ENCODE measurements around the gene GTF2F2. TPM values are rescaled to one million over a fixed set of nuclear protein-coding genes. Genes with fewer than 3 reads are reported as not detected.

The GTF2F2 gene
- total and polyA plus RNA-seq, 9 donors, result 12.4 to 19.2 (median 14.6) TPM

GRCh38 chr13:45208132-45208531 is 87.8 kb downstream of the GTF2F2 start:
- TF ChIP-seq EP300 (IDR thresholded peaks at IDR 0.05) (no peak), POLR2A (IDR thresholded peaks at IDR 0.05) (no peak)
- TF ChIP-seq, protein P1, sequence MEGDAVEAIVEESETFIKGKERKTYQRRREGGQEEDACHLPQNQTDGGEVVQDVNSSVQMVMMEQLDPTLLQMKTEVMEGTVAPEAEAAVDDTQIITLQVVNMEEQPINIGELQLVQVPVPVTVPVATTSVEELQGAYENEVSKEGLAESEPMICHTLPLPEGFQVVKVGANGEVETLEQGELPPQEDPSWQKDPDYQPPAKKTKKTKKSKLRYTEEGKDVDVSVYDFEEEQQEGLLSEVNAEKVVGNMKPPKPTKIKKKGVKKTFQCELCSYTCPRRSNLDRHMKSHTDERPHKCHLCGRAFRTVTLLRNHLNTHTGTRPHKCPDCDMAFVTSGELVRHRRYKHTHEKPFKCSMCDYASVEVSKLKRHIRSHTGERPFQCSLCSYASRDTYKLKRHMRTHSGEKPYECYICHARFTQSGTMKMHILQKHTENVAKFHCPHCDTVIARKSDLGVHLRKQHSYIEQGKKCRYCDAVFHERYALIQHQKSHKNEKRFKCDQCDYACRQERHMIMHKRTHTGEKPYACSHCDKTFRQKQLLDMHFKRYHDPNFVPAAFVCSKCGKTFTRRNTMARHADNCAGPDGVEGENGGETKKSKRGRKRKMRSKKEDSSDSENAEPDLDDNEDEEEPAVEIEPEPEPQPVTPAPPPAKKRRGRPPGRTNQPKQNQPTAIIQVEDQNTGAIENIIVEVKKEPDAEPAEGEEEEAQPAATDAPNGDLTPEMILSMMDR (IDR thresholded peaks at IDR 0.05), result no peak
- Histone ChIP-seq H3K9me3 (no peaks in the 10 kb centered on the region), H3K36me3 (no peaks in the 10 kb centered on the region), H3K27me3 (no peaks in the 10 kb centered on the region), H3K4me3 (no peak overlapping the region), H3K4me1 (ENCODE audit: insufficient read depth) (peaks cover 3% of the 10 kb centered on the region), H3K27ac (no peak overlapping the region)
- no peak for DNase-seq
- intact Hi-C loops (cut with DNase I), result no loop called here
- 72 to 98% (median 73%) methylated on average over 2 of the region's 2 CpGs for WGBS, 3 donors

GRCh38 chr13:45209229-45209628 is 88.9 kb downstream of the GTF2F2 start:
- no peak for DNase-seq
- no peak for TF ChIP-seq EP300 (IDR thresholded peaks at IDR 0.05)
- TF ChIP-seq, protein P1 (IDR thresholded peaks at IDR 0.05), result no peak
- no peak for TF ChIP-seq POLR2A (IDR thresholded peaks at IDR 0.05)
- no peaks in the 10 kb centered on the region for H3K9me3 ChIP-seq
- no peak overlapping the region for H3K4me3 ChIP-seq
- H3K27me3 ChIP-seq, result no peaks in the 10 kb centered on the region
- peaks cover 3% of the 10 kb centered on the region for H3K4me1 ChIP-seq (ENCODE audit: insufficient read depth)
- intact Hi-C loops (cut with DNase I), result no loop called here
- no peak overlapping the region for H3K27ac ChIP-seq
- H3K36me3 ChIP-seq, result no peaks in the 10 kb centered on the region

DNA sequence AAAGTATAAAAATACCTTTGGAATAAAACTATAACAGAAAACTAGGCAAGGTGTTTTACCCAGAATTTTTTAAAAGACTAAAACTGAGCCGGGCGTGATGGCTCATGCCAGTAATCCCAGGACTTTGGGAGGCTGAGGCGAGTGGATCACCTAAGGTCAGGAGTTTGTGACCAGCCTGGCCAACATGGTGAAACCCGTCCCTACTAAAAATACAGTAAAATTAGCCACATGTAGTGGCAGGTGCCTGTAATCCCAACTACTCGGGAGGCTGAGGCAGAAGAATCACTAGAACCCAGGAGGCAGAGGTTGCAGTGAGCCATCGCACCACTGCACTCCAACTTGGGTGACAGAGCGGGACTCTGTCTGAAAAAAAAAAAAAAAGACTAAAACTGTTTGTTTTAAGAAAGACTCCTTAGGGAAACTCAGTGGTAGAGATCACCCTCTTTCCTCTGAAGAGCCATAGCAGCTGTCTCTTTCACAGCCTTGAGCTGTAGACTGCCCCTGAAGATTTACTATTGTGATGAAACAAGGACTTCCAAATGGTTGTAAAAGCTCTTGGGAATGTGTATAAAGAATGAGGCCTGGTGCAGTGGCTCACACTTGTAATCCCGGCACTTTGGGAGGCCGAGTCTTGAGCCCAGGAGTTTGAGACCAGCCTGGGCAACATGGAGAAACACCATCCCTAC is 95.2 kb downstream of the GTF2F2 start:
- Histone ChIP-seq H3K4me3 (no peak overlapping the region), H3K4me1 (ENCODE audit: insufficient read depth) (no peaks in the 10 kb centered on the region), H3K36me3 (no peaks in the 10 kb centered on the region), H3K27ac (no peak overlapping the region), H3K9me3 (no peaks in the 10 kb centered on the region), H3K27me3 (no peaks in the 10 kb centered on the region)
- WGBS, 3 donors, result 89 to 95% (median 95%) methylated on average over 9 of the region's 9 CpGs
- intact Hi-C loops (cut with DNase I), result no loop called here
- no peak for TF ChIP-seq EP300 (IDR thresholded peaks at IDR 0.05)
- DNase-seq, result no peak

DNA sequence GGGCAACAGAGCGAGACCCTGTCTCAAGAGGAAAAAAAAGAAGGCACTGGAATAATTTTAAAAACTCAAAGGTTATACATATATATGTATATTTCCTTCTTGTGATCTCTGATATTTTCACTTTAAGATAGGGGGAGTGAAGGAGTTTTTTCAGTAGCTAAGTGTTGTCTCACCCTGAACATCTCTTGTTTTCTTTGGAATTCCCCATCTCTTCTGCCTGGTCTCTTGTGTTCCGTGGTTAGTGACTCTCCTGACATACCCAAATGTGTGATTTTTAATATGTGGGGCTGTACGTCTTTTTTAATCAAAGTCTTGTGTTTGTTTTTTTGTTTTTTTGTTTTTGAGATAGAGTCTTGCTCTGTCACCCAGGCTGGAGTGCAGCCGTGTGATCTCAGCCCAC is 95.9 kb downstream of the GTF2F2 start:
- no peak for DNase-seq
- no peaks in the 10 kb centered on the region for H3K4me1 ChIP-seq (ENCODE audit: insufficient read depth)
- no peak overlapping the region for H3K4me3 ChIP-seq
- TF ChIP-seq EP300 (IDR thresholded peaks at IDR 0.05), result no peak
- no peaks in the 10 kb centered on the region for H3K27me3 ChIP-seq
- intact Hi-C loops (cut with DNase I), result no loop called here
- H3K27ac ChIP-seq, result no peak overlapping the region
- no peaks in the 10 kb centered on the region for H3K9me3 ChIP-seq
- no peaks in the 10 kb centered on the region for H3K36me3 ChIP-seq
- 89 to 94% (median 92%) methylated on average over 4 of the region's 4 CpGs for WGBS, 3 donors

GRCh38 chr13:45218689-45219088 is 98.4 kb downstream of the GTF2F2 start:
- Histone ChIP-seq H3K4me1 (ENCODE audit: insufficient read depth) (no peaks in the 10 kb centered on the region), H3K4me3 (no peak overlapping the region), H3K27me3 (no peaks in the 10 kb centered on the region), H3K9me3 (no peaks in the 10 kb centered on the region), H3K36me3 (no peaks in the 10 kb centered on the region), H3K27ac (no peak overlapping the region)
- TF ChIP-seq EP300 (IDR thresholded peaks at IDR 0.05) (no peak), POLR2A (IDR thresholded peaks at IDR 0.05) (no peak)
- TF ChIP-seq, protein P1 (IDR thresholded peaks at IDR 0.05), result no peak
- intact Hi-C loops (cut with DNase I), result no loop called here
- DNase-seq, result no peak
- WGBS, 3 donors, result 90 to 100% (median 90%) methylated on average over 1 of the region's 1 CpG

All from ovary (tissue), 9 donors.